Activated CD8-positive, alpha-beta memory T cell treated with anti-CD3 and anti-CD28 coated beads for 36 hours (primary cell): Measurements from ENCODE around the gene SF3A1. TPM values are rescaled to one million over a fixed set of nuclear protein-coding genes. Genes with fewer than 3 reads are reported as not detected.

Source experiments
- CTCF ChIA-PET: fragments of 350-600 bp; sonication (Branson Sonifier 250); formaldehyde crosslinking; loops from one replicate; lab custom pipeline; 2021; ENCODE audit warnings: antibody characterized with exemption; lab: Charles Lee
- POLR2A ChIA-PET: fragments of 350-600 bp; sonication (Branson Sonifier 250); formaldehyde crosslinking; loops from one replicate; lab custom pipeline; 2021; ENCODE audit warnings: antibody characterized with exemption; lab: Charles Lee
- total RNA-seq, 2 experiments: library from RNA; stranded (reverse); gene quantifications; one replicate each; pipeline ENCODE4 v1.2.3, GENCODE V29; 2021

Gene SF3A1
- total RNA-seq, 2 experiments from 2014 or later, result 229 to 231 TPM

- CTCF ChIA-PET, result interaction anchor here (1.4 kb wide), 2 partner anchors 18 to 20 kb away, joined by 4 to 5 read pairs; no protein-coding TSS in a partner anchor
- POLR2A ChIA-PET, result no interaction called here
Observed at GRCh38 chr22:30336752-30337460, 19.8 kb downstream of the SF3A1 start.

DNA sequence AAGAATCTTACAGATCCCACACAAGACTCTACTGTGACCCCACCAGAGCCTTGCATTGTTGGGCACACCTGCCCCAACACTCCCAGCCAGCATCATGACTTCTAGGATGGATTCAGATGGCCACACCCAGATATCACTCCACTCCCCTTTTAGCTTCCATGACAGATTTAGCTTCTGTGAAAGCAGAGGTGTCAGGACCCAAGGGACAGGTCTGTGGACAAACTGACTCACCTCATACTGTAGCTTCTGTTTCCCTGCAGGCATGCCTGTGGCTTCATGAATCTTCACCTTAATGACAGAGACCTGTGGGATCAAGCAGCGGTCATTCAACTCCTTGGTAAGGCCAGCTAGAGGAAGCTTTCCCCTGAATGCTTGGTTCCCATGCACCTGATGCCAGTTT lies 21.5 kb downstream of the SF3A1 start:
- ChIA-PET POLR2A (no interaction called here), CTCF (interaction anchor here (1.4 to 2.6 kb wide), 2 partner anchors 30 to 47 kb away, joined by 3 to 11 read pairs; partner anchors contain the start of gene CASTOR1)

GRCh38 chr22:30334646-30335045 lies 22.0 kb downstream of the SF3A1 start:
- CTCF ChIA-PET, result interaction anchor here (2.6 kb wide), 1 partner anchor 46 kb away, joined by 11 read pairs; the partner anchor contains the start of gene CASTOR1

DNA sequence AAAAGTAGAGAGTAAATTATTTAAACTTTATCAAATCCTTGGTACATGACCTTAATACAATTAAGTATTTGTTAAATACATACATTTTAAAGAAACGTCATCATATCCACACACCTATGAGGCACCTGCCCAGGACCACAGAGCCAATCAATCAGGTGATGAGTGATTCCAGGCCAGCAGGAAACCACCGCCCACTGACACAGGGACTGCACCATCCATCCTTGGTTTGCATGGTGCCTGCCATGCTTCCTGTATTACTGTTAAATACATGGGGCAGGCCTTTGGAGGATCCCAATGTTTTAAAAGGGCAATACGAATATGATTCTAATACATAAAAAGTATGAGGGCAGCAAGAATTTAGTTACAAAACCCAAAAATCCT lies 23.0 kb downstream of the SF3A1 start:
- ChIA-PET POLR2A (no interaction called here), CTCF (interaction anchor here (1.0 to 2.6 kb wide), 2 partner anchors 11 to 45 kb away, joined by 3 to 11 read pairs; partner anchors contain the start of gene CASTOR1)

More at GRCh38 chr22:30334646-30335045, 22.0 kb downstream of the SF3A1 start:
- POLR2A ChIA-PET, result no interaction called here

DNA sequence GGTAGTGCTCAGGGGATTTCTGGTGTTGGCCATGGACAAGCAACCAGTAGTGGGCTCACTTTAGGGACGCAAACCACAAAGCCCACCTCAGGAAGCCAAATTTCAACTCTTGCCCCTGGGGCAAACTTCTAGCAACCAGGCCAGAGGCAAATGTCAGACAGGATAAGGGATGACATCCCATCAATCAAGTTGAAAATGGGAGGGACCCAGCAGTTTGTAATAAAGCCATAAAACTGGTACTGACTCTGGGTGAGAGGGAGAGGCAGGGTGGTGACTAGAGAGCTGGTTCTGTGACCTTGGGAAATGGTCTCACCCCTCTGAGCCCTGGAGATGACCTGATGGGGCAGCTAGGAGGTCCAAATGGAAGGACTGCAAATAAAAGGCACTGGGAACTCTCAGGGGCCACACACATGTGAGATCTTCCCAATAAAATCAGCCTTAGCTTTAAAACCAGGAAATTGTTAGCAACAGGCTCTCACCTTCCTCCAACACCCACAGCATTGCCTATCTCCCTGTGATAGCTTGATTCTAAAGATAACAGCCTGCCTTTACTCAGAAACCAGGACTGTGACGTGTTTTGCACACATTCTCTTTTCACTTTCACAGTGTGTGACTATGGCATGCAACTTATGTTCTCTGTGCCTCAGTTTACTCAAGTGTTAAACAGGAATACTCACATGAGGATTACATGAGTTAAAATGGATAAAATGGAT lies 23.5 kb downstream of the SF3A1 start:
- ChIA-PET CTCF (interaction anchor here (1.0 kb wide), 1 partner anchor 10 kb away, joined by 3 read pairs; no protein-coding TSS in a partner anchor), POLR2A (interaction anchor here (0.6 kb wide), 1 partner anchor 10 kb away, joined by 3 read pairs; no protein-coding TSS in a partner anchor)

- POLR2A ChIA-PET, result interaction anchor here (0.6 to 1.2 kb wide), 2 partner anchors 9 to 10 kb away, joined by 3 read pairs; no protein-coding TSS in a partner anchor
- CTCF ChIA-PET, result no interaction called here
Observed at GRCh38 chr22:30332551-30332950, 24.1 kb downstream of the SF3A1 start.

- ChIA-PET CTCF (interaction anchor here (1.4 to 5.7 kb wide), 4 partner anchors 28 to 59 kb away, joined by 3 to 39 read pairs (median 6); partner anchors contain the start of genes CASTOR1, CCDC157, RNF215 and SF3A1), POLR2A (no interaction called here)
Observed at GRCh38 chr22:30328466-30329049, 28.1 kb downstream of the SF3A1 start.

GRCh38 chr22:30327864-30328345 lies 28.8 kb downstream of the SF3A1 start:
- ChIA-PET POLR2A (no interaction called here), CTCF (interaction anchor here (1.4 to 5.7 kb wide), 4 partner anchors 29 to 59 kb away, joined by 3 to 39 read pairs (median 6); partner anchors contain the start of genes CASTOR1, CCDC157, RNF215 and SF3A1)

- CTCF ChIA-PET, result interaction anchor here (2.1 to 5.7 kb wide), 4 partner anchors 12 to 60 kb away, joined by 5 to 39 read pairs (median 14); partner anchors contain the start of genes CASTOR1 and RNF215
- POLR2A ChIA-PET, result interaction anchor here (0.5 to 1.9 kb wide), 10 partner anchors 12 to 104 kb away, joined by 3 to 9 read pairs (median 4); partner anchors contain the start of genes CASTOR1, CCDC157 and SF3A1
Observed at GRCh38 chr22:30326706-30327362, 29.9 kb downstream of the SF3A1 start, which contains the start of gene TBC1D10A. TSS of gene TBC1D10A (minus strand) at chr22:30326941. CDS start at chr22:30326881, 60 bp downstream.

DNA sequence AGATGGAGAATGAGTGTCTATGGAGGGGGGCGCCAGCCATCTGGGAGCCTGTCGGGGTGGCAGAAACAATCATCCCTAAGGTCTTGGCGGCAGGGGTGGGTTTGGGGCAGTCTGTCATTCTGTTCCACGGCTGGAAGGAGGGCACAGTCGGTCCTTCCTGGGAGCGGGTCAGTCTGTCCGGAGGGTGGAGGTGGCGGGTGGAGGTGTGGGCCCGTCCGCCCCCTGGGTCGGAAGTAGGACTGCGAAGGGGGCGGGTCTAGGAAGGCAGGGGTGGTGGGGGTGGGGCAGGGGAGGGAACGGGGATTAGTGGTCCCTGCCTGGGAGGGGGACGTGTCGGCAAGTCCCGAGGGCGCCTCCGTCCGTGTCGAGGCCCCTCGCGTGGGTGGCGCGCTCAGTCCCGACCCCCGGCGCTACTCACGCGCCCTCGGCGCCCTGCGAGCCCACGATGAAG lies 30.4 kb downstream of the SF3A1 start:
- POLR2A ChIA-PET, result interaction anchor here (0.6 to 1.9 kb wide), 6 partner anchors 12 to 104 kb away, joined by 3 to 9 read pairs (median 4); partner anchors contain the start of gene CASTOR1

GRCh38 chr22:30325724-30326254 lies 30.9 kb downstream of the SF3A1 start:
- POLR2A ChIA-PET, result interaction anchor here (1.9 kb wide), 1 partner anchor 36 kb away, joined by 9 read pairs; the partner anchor contains the start of gene CASTOR1
- CTCF ChIA-PET, result interaction anchor here (4.1 to 5.7 kb wide), 2 partner anchors 11 to 37 kb away, joined by 19 to 39 read pairs; partner anchors contain the start of gene CASTOR1

More for the DNA sequence above, 30.4 kb downstream of the SF3A1 start:
- CTCF ChIA-PET, result interaction anchor here (2.1 to 5.7 kb wide), 4 partner anchors 12 to 61 kb away, joined by 5 to 39 read pairs (median 14); partner anchors contain the start of genes CASTOR1 and RNF215

GRCh38 chr22:30325065-30325720 lies 31.5 kb downstream of the SF3A1 start:
- ChIA-PET POLR2A (interaction anchor here (1.9 kb wide), 1 partner anchor 35 kb away, joined by 9 read pairs; the partner anchor contains the start of gene CASTOR1), CTCF (interaction anchor here (0.7 to 5.7 kb wide), 3 partner anchors 10 to 62 kb away, joined by 3 to 39 read pairs (median 19); partner anchors contain the start of genes CASTOR1 and RNF215)

DNA sequence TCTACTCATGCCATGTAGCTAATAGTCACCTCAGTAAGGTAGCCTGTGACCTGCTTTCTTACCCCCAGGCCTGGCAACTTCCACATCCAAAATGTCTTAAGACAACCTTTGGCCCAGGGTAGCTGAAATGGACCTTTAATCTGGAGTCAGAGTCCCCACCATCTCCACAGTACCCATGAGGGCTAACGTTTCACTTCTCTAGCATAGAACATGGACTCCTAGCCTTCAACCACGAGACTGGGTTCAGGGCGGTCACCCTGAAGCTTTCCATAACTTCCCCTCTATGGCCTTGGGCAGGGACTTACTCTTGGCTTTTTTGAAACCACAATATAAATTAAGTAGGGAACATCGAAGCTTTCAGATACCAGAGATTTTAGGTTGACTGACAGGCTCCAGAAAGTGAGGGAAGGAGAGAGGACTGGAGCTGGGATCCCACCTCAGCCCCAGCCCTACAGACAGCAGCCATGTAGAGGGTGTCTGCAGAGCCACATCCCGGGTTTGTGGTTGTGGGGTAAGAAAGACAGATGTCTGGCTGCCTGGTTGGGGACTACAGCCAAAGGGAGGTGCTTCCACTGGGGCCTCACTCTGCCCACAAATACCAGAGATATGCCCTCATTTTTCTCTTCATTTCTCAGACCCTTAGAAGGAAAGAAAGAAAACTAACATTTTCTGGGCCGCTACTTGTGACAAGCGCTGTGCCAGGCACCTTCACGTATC lies 32.5 kb downstream of the SF3A1 start:
- CTCF ChIA-PET, result interaction anchor here (1.2 to 5.7 kb wide), 3 partner anchors 9 to 87 kb away, joined by 5 to 39 read pairs (median 19); partner anchors contain the start of gene CASTOR1

GRCh38 chr22:30323246-30323645 lies 33.4 kb downstream of the SF3A1 start:
- ChIA-PET POLR2A (interaction anchor here (0.7 to 1.0 kb wide), 2 partner anchors 9 to 10 kb away, joined by 3 read pairs; no protein-coding TSS in a partner anchor), CTCF (interaction anchor here (1.0 to 5.7 kb wide), 3 partner anchors 9 to 35 kb away, joined by 3 to 39 read pairs (median 19); partner anchors contain the start of gene CASTOR1)

More for the DNA sequence above, 32.5 kb downstream of the SF3A1 start:
- POLR2A ChIA-PET, result no interaction called here

GRCh38 chr22:30321461-30321860 lies 35.2 kb downstream of the SF3A1 start:
- POLR2A ChIA-PET, result no interaction called here
- CTCF ChIA-PET, result no interaction called here
